Lung (tissue), 12 donors: ENCODE measurements around the gene NAGPA. TPM values are rescaled to one million over a fixed set of nuclear protein-coding genes. Genes with fewer than 3 reads are reported as not detected.

ENCODE experiments used
- ATAC-seq: fragments of 200-7000 bp; cut with Tn5 transposase; one replicate; pipeline ENCODE4 v1.9.1; 2020; ENCODE audit warnings: moderate number of reproducible peaks; ENCODE audit not compliant: insufficient read depth, low FRiP score
- DNase-seq, 3 donors: peaks; one replicate each; pipeline ENCODE4 v3.0.0-alpha.2; 2013 to 2017
- H3K27ac ChIP-seq, 2 donors: one replicate each; pipeline ENCODE4 v1.5.1; 2013; ENCODE audit warnings: mild to moderate bottlenecking in 2 of 2, moderate library complexity in 2 of 2, control low read depth in 1 of 2, inconsistent platforms in 1 of 2, low read depth in 1 of 2, low read length in 1 of 2
- H3K27me3 ChIP-seq, 3 donors: one replicate each; pipeline ENCODE4 v1.5.1; 2013; ENCODE audit warnings: low read length in 2 of 3; ENCODE audit not compliant: control insufficient read depth in 3 of 3, insufficient read depth in 3 of 3
- H3K36me3 ChIP-seq, 4 donors: one replicate each; pipeline ENCODE4 v1.5.1; 2013; ENCODE audit warnings: low read length in 4 of 4, mild to moderate bottlenecking in 1 of 4, moderate library complexity in 1 of 4; ENCODE audit not compliant: control insufficient read depth in 4 of 4, insufficient read depth in 4 of 4
- H3K4me1 ChIP-seq, 5 donors: one replicate each; pipeline ENCODE4 v1.5.1; 2013; ENCODE audit warnings: low read length in 5 of 5, mild to moderate bottlenecking in 2 of 5, moderate library complexity in 1 of 5; ENCODE audit not compliant: control insufficient read depth in 5 of 5, insufficient read depth in 5 of 5
- H3K4me3 ChIP-seq: one replicate; pipeline ENCODE4 v1.5.1; 2013; ENCODE audit warnings: mild to moderate bottlenecking, control low read depth, moderate library complexity
- H3K9ac ChIP-seq, 2 donors: one replicate each; pipeline ENCODE4 v1.5.1; 2013; ENCODE audit warnings: low read length in 2 of 2, control low read depth in 1 of 2; ENCODE audit not compliant: insufficient read depth in 1 of 2
- H3K9me3 ChIP-seq, 4 donors: one replicate each; pipeline ENCODE4 v1.5.1; 2013; ENCODE audit warnings: low read length in 3 of 4, mild to moderate bottlenecking in 1 of 4, moderate library complexity in 1 of 4; ENCODE audit not compliant: control insufficient read depth in 4 of 4, insufficient read depth in 3 of 4
- WGBS, 2 donors: extraction: QIAGEN DNeasy Blood & Tissue Kit; methylation state at CpG; one replicate each; pipeline ENCODE4 v1.1.7; 2013; 5-methylcytosine and 5-hydroxymethylcytosine counted together
- polyA plus RNA-seq, 2 donors: library from polyadenylated mRNA; stranded (reverse); fragments of 200-250 nt; gene quantifications; one replicate each; pipeline ENCODE4 v1.2.1, GENCODE V29; 2013
- total RNA-seq, 2 donors: library from RNA; depleted of rRNA in 1 of 2; stranded (reverse); fragments of >200 nt in 1 of 2; gene quantifications; one replicate each; pipeline ENCODE4 v1.2.1, GENCODE V29; 2014 to 2021
- TF ChIP-seq, protein P1 (sequence below): IDR thresholded peaks from 2 replicates; pipeline ENCODE4 v1.5.1; 2012; ENCODE audit warnings: mild to moderate bottlenecking; ENCODE audit errors: control extremely low read depth, extremely low read depth
- donor health status: control.
- donor health status: control.
- donor health status: Bipolar disorder and iron deficiency.
- donor health status: healthy.
- donor health status: DM: yes; HTN: yes; CAD: no.

Gene NAGPA
- total and polyA plus RNA-seq, 4 donors: 7.8 to 20.3 (median 12.5) TPM

- H3K4me1 ChIP-seq: peaks cover 0 to 20% (median 8%) of the 10 kb centered on the region in 5 donors
- no peak for DNase-seq
- no peak for ATAC-seq
- H3K9me3 ChIP-seq: no peaks in the 10 kb centered on the region
- H3K9ac ChIP-seq: no peak overlapping the region
- H3K36me3 ChIP-seq: peaks cover 0 to 2% (median 0%) of the 10 kb centered on the region in 4 donors
- no peak overlapping the region for H3K4me3 ChIP-seq
- no peaks in the 10 kb centered on the region for H3K27me3 ChIP-seq
- no peak overlapping the region for H3K27ac ChIP-seq
- 77 to 82% methylated on average over 19 of the region's 19 CpGs for WGBS, 2 donors
- TF ChIP-seq, protein P1, sequence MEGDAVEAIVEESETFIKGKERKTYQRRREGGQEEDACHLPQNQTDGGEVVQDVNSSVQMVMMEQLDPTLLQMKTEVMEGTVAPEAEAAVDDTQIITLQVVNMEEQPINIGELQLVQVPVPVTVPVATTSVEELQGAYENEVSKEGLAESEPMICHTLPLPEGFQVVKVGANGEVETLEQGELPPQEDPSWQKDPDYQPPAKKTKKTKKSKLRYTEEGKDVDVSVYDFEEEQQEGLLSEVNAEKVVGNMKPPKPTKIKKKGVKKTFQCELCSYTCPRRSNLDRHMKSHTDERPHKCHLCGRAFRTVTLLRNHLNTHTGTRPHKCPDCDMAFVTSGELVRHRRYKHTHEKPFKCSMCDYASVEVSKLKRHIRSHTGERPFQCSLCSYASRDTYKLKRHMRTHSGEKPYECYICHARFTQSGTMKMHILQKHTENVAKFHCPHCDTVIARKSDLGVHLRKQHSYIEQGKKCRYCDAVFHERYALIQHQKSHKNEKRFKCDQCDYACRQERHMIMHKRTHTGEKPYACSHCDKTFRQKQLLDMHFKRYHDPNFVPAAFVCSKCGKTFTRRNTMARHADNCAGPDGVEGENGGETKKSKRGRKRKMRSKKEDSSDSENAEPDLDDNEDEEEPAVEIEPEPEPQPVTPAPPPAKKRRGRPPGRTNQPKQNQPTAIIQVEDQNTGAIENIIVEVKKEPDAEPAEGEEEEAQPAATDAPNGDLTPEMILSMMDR: no peak
These were observed 29.3 kb upstream of the NAGPA start for GRCh38 chr16:5062790-5063765.

DNA sequence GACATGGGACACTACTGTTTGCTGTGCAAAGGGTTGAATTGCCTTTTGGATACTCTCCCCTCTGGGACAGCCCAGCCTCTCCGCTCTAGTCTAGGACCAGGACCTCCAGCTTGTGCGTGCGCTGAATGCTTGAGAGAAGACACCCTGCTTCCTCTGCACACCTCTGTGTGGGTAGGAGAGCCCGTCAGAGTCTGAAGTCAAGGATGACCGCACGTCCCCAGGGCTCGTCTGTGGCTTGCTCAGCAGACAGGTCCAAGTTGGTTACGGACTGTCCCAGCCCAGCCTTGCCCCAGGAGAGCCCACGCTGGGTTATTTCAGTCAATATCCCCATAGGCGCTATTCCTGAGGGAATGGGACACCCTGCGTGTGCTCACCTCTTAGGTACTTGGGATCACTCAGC lies 28.3 kb upstream of the NAGPA start:
- Histone ChIP-seq H3K27me3 (no peaks in the 10 kb centered on the region), H3K4me3 (no peak overlapping the region), H3K27ac (no peak overlapping the region), H3K36me3 (peaks cover 0 to 2% (median 0%) of the 10 kb centered on the region in 4 donors), H3K9me3 (no peaks in the 10 kb centered on the region), H3K4me1 (peaks cover 0 to 20% (median 8%) of the 10 kb centered on the region in 5 donors), H3K9ac (no peak overlapping the region)
- 89 to 94% methylated on average over 11 of the region's 11 CpGs for WGBS, 2 donors
- TF ChIP-seq, protein P1: no peak
- DNase-seq (no peak), ATAC-seq (no peak)

GRCh38 chr16:5060073-5060641 lies 26.4 kb upstream of the NAGPA start:
- H3K36me3 ChIP-seq: peaks cover 0 to 5% (median 0%) of the 10 kb centered on the region in 4 donors
- ATAC-seq: no peak
- peaks cover 0 to 8% (median 8%) of the 10 kb centered on the region in 5 donors for H3K4me1 ChIP-seq
- H3K27ac ChIP-seq: no peak overlapping the region
- no peak for DNase-seq
- H3K9ac ChIP-seq: no peak overlapping the region
- TF ChIP-seq, protein P1: no peak
- no peak overlapping the region for H3K4me3 ChIP-seq
- H3K27me3 ChIP-seq: no peaks in the 10 kb centered on the region
- WGBS, 2 donors: 83 to 90% methylated on average over 10 of the region's 10 CpGs
- peaks cover 0 to 1% (median 0%) of the 10 kb centered on the region in 4 donors for H3K9me3 ChIP-seq
